SHP77 (cell line): ENCODE results near the gene MYCBPAP.

Source experiments
- DNase-seq, 2 experiments: peaks; one replicate each; lab custom pipeline; 2025; lab: John Stamatoyannopoulos, UW

The MYCBPAP gene

GRCh38 chr17:50551884-50552283 lies 43.6 kb downstream of the MYCBPAP start:
- no peak for DNase-seq

DNA sequence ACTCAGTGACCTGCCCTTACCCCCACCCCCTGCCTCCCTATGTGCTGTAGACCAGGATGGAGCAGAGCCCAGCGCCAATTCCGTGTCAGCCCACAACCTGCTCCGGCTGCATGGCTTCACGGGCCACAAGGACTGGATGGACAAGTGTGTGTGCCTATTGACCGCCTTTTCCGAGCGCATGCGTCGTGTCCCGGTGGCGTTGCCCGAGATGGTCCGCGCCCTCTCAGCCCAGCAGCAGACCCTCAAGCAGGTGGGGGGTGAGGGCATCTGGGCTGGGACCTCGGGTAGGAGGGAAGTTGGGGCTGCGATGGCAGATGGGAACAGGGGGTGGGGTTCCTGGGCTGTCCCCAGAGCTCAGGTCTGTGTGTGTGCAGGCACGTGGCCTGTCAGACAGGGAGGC lies 46.0 kb downstream of the MYCBPAP start:
- DNase-seq = no peak

- peak; percentile 84 to 89 for DNase-seq
Observed at GRCh38 chr17:50556803-50557202, 48.6 kb downstream of the MYCBPAP start.

GRCh38 chr17:50557630-50558029 lies 49.4 kb downstream of the MYCBPAP start:
- no peak for DNase-seq

DNA sequence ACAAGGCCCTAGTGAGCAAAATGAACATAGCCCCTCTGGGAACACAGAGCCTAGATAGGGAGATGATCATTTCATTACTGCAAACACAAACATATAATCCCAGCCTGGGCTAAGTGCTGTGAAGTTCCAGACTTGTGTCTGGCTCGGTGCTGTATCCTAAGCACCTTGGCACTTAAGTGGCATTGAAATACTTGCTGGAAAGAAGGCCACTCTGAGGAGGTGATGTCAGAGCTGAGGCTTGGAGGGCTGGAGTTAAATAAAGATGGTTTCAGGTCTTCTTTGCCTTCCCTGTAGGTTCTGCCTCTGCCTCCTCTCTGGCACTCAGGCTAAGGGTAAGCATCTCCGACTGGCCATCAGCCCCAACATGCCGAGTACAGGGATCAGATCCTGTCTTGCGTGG lies 49.9 kb downstream of the MYCBPAP start:
- no peak for DNase-seq

DNA sequence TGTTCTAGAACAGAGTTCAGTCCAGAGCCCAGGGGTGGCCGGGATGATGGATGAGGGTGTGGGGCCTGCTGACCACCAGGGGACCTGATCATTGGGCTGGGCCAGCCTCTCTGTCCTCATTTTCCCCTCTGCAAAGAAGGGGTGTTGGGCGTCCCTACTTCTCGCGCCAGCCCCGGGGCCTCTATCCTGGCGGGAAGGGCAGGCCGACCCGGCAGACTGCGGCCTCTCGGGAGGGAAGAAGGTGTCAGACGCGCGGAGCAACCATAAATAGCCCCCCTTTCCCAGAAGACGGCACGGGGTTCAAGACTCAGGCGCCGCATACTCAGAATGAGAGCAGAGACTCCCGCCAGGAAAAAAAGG lies 50.3 kb downstream of the MYCBPAP start:
- no peak for DNase-seq

DNA sequence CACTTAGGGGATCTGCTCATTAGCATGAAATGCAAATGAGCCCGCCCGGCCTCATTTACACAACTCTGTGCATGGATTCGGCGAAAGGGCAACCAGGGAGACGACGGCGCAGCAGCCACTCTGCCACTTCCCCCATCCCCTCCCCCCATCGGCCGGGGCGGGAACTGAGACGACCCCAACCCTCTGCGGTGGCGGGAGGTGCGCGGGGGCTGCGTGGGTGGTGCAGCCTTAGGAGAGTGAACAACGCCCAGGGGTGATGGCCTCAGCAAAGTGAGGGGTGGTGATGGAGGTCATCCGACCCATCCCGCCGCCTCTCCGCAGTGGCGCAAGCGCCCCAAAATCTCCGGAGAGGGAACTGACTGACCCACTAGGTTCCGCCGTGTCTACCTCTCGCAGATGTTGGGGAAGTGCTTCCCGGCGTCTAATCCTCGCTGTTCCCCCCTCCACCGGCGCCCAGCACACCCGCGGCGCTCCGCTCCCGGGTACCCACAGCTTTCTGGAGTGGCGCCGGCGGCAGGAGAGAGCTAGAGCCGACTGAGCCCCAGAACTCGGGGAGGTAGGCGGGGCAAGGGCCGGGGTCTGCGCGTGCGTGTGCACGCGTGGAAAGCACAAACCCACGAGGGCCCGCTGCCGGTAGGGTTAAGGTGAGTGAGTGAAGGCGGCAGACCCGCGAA lies 50.8 kb downstream of the MYCBPAP start:
- no peak for DNase-seq

GRCh38 chr17:50559674-50560184 lies 51.5 kb downstream of the MYCBPAP start:
- DNase-seq = no peak

GRCh38 chr17:50560185-50560824 lies 52.1 kb downstream of the MYCBPAP start, which contains the start of gene CACNA1G:
TSS of gene CACNA1G (plus strand) at chr17:50560715. CDS start at chr17:50561460, 745 bp downstream.
- DNase-seq = peak; percentile 28 to 76

GRCh38 chr17:50560931-50561745 lies 52.9 kb downstream of the MYCBPAP start:
- no peak for DNase-seq

GRCh38 chr17:50561746-50562141 lies 53.5 kb downstream of the MYCBPAP start:
- DNase-seq = no peak

GRCh38 chr17:50562242-50563091 lies 54.2 kb downstream of the MYCBPAP start:
- no peak for DNase-seq

GRCh38 chr17:50563092-50563511 lies 54.9 kb downstream of the MYCBPAP start:
- DNase-seq = no peak

DNA sequence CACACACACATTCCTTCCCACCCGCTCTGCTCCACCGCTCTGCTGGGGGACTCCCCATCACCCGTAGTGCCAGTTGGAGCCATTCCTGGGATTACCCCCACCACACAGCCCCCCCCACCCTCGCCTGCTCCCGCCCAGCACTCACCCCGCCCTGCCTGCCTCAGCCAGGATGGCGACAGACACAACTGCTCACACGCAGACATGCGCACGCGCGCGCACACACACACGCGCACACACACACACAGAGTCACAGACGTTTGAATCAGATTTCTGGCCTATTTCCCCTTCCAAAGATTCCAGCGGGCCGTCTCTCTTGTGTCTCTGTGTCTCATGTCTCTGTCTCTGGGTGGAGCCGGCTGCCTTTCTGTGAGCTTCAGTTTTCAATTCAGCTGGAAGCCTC lies 56.7 kb downstream of the MYCBPAP start:
- no peak for DNase-seq

GRCh38 chr17:50565402-50566350 lies 57.4 kb downstream of the MYCBPAP start:
- DNase-seq = no peak

GRCh38 chr17:50566886-50567285 lies 58.6 kb downstream of the MYCBPAP start:
- DNase-seq = no peak

- no peak for DNase-seq
Observed at GRCh38 chr17:50568659-50569058, 60.4 kb downstream of the MYCBPAP start.

DNA sequence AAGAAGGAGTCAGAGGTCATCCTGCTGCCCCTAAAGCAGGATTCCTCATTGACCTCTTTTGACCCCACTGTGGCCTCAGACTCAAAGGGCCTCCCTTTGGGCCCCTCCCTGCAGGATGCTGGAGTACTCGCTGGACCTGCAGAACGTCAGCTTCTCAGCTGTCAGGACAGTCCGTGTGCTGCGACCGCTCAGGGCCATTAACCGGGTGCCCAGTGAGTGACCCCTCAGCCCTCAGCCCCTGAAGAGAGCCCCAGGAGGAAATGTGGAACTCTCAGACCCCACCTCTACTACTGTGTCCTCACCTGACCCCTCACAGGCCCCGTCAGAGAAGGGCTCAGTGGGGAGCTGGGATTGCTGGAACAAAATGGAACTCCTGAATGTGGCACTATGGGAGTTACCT lies 61.4 kb downstream of the MYCBPAP start:
- no peak for DNase-seq

- no peak for DNase-seq
Observed at GRCh38 chr17:50570032-50570431, 61.8 kb downstream of the MYCBPAP start.

- no peak for DNase-seq
Observed at GRCh38 chr17:50570528-50570927, 62.3 kb downstream of the MYCBPAP start.

DNA sequence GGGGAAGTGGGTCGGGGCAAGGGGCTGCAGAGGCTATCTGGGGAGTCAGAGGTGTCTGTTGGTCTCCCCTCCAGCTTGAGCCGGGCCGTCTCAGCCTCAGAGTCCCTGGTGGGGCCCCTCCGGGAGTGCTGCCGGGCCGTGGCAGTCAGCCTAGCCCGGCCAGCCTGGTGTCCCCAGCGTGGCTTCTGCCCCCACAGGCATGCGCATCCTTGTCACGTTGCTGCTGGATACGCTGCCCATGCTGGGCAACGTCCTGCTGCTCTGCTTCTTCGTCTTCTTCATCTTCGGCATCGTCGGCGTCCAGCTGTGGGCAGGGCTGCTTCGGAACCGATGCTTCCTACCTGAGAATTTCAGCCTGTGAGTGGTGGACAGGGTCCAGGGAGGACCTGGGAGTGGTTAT lies 63.4 kb downstream of the MYCBPAP start:
- DNase-seq = no peak
